Natural killer cell (primary cell): Measurements from ENCODE around the gene PDCD10. TPM values are rescaled to one million over a fixed set of nuclear protein-coding genes. Genes with fewer than 3 reads are reported as not detected.

Experiments
- ATAC-seq, 3 donors: fragments of 150-1000 bp in 2 of 3; fragments of 200-7000 bp in 1 of 3; cut with Tn5 transposase; 1 replicate in 1 of 3; 2 replicates in 2 of 3; pipeline ENCODE4 v1.10.0; 2021; ENCODE audit warnings: mild to moderate bottlenecking in 2 of 3, moderate library complexity in 2 of 3
- DNase-seq, 2 donors: peaks; one replicate each; pipeline versions ENCODE4 v3.0.0 to v3.0.0-alpha.2; 2013 to 2021; ENCODE audit warnings: mixed read lengths in 1 of 2
- H3K27ac ChIP-seq: one replicate; pipeline ENCODE4 v1.5.1; 2013; ENCODE audit warnings: mild to moderate bottlenecking, low read length
- H3K27me3 ChIP-seq: one replicate; pipeline ENCODE4 v1.6.1; 2013; ENCODE audit warnings: low read length; ENCODE audit not compliant: control insufficient read depth, insufficient read depth
- H3K36me3 ChIP-seq: one replicate; pipeline ENCODE4 v1.6.1; 2013; ENCODE audit warnings: low read length; ENCODE audit not compliant: control insufficient read depth, insufficient read depth
- H3K4me1 ChIP-seq: one replicate; pipeline ENCODE4 v1.6.1; 2013; ENCODE audit warnings: low read length; ENCODE audit not compliant: control insufficient read depth, insufficient read depth
- H3K4me3 ChIP-seq: one replicate; pipeline ENCODE4 v1.5.1; 2013; ENCODE audit warnings: low read length
- H3K9me3 ChIP-seq: one replicate; pipeline ENCODE4 v1.6.1; 2013; ENCODE audit warnings: low read length; ENCODE audit not compliant: control insufficient read depth, insufficient read depth
- H3K27ac Mint-ChIP-seq, 2 donors: one replicate each; pipeline ENCODE4 v1.8.0; 2022; ENCODE audit warnings: mild to moderate bottlenecking in 2 of 2, mixed read lengths in 2 of 2, moderate library complexity in 1 of 2
- H3K27me3 Mint-ChIP-seq, 2 donors: one replicate each; pipeline ENCODE4 v1.8.0; 2022; ENCODE audit warnings: low read depth in 2 of 2, mixed read lengths in 2 of 2
- H3K36me3 Mint-ChIP-seq: one replicate; pipeline ENCODE4 v1.8.0; 2022; ENCODE audit warnings: mixed read lengths
- H3K4me1 Mint-ChIP-seq, 2 donors: one replicate each; pipeline ENCODE4 v1.8.0; 2022; ENCODE audit warnings: mixed read lengths in 2 of 2
- H3K4me3 Mint-ChIP-seq: one replicate; pipeline ENCODE4 v1.8.0; 2022; ENCODE audit warnings: mild to moderate bottlenecking, moderate library complexity, mixed read lengths
- H3K9me3 Mint-ChIP-seq, 2 donors: one replicate each; pipeline ENCODE4 v1.8.0; 2022; ENCODE audit warnings: mixed read lengths in 2 of 2
- CTCF ChIP-seq: fragments of 200-600 bp; IDR thresholded peaks from one replicate; pipeline ENCODE4 v1.8.0; 2022; ENCODE audit warnings: antibody characterized with exemption
- WGBS: methylation state at CpG from one replicate; pipeline ENCODE4 v1.1.7; 2013; ENCODE audit warnings: missing lambda C conversion rate; ENCODE audit not compliant: insufficient coverage; 5-methylcytosine and 5-hydroxymethylcytosine counted together
- intact Hi-C: fragments of 100-400 bp; cut with micrococcal nuclease; formaldehyde crosslinking; loops from one replicate; pipeline ENCODE4 v1.14.2; 2022
- total RNA-seq, 4 donors: library from RNA; stranded (reverse); fragments of 120-200 nt in 1 of 4; gene quantifications; one replicate each; pipeline versions ENCODE4 v1.2.3 to v1.2.4, GENCODE V29; 2013 to 2022

PDCD10 gene
- total RNA-seq, 3 donors from 2014 or later (not counting 1 experiment from before 2014, with no cell fraction given): 50.6 to 58.3 (median 50.8) TPM

DNA sequence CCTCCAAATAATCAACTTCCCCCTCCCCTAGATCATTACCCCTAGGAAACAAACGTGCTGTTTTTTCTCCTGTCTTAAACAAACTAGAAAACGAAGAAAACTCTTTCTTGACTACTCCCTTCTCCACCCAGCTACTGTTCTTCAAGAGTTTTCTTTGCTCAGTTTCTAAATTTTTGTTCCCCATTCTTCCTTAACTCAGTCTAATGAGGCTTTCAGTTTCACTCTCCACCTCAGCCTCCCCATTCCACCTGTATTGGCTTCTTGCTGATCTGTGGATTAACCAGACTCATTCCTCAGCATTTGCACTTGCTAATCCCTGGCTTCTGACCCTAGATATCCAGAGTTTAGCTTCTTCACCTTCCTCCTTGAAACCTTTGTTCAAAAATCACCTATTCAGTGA, 27.6 kb upstream of the PDCD10 start:
- no peak for TF ChIP-seq CTCF

DNA sequence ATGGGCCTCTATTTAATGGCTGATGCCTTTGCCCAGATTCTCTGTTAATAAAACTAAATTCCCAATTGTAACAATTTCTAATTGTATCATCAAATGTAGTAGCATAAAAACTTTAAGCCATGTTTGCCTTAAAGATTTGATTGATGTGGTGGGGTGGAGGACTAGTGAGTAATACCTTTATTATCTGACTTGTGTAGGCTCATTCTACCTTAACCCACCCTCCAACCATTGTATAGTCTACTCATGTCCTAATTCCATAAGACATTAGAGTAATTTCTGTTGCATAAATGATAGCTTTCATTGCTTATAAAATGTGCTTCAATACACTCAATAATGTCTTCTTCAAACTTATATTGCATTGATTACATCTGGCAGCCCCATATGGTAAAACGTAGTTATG, 26.6 kb upstream of the PDCD10 start:
- Histone ChIP-seq H3K4me3 (no peak overlapping the region), H3K27ac (no peak overlapping the region), H3K4me1 (no peaks in the 10 kb centered on the region), H3K36me3 (no peaks in the 10 kb centered on the region), H3K9me3 (no peaks in the 10 kb centered on the region), H3K27me3 (no peaks in the 10 kb centered on the region)
- Mint-ChIP-seq H3K27ac (no peak overlapping the region), H3K9me3 (peaks cover 0 to 2% of the 10 kb centered on the region in 2 donors), H3K36me3 (no peaks in the 10 kb centered on the region), H3K27me3 (peaks cover 0 to 5% of the 10 kb centered on the region in 2 donors), H3K4me1 (no peaks in the 10 kb centered on the region), H3K4me3 (no peak overlapping the region)
- DNase-seq (no peak), ATAC-seq (no peak)
- WGBS: 86% methylated on average over 1 of the region's 1 CpG
- intact Hi-C loops: no loop called here
- no peak for TF ChIP-seq CTCF

More for the DNA sequence above, 27.6 kb upstream of the PDCD10 start:
- H3K4me3 Mint-ChIP-seq: no peak overlapping the region
- peaks cover 0 to 5% of the 10 kb centered on the region in 2 donors for H3K27me3 Mint-ChIP-seq
- DNase-seq (no peak), ATAC-seq (no peak)
- no peak overlapping the region for H3K4me3 ChIP-seq
- H3K36me3 Mint-ChIP-seq: no peaks in the 10 kb centered on the region
- H3K36me3 ChIP-seq: no peaks in the 10 kb centered on the region
- H3K27me3 ChIP-seq: no peaks in the 10 kb centered on the region
- H3K9me3 ChIP-seq: no peaks in the 10 kb centered on the region
- intact Hi-C loops: no loop called here
- no peaks in the 10 kb centered on the region for H3K4me1 ChIP-seq
- no peak overlapping the region for H3K27ac Mint-ChIP-seq
- peaks cover 0 to 2% of the 10 kb centered on the region in 2 donors for H3K9me3 Mint-ChIP-seq
- no peak overlapping the region for H3K27ac ChIP-seq
- WGBS: 52% methylated on average over 2 of the region's 2 CpGs
- no peaks in the 10 kb centered on the region for H3K4me1 Mint-ChIP-seq

DNA sequence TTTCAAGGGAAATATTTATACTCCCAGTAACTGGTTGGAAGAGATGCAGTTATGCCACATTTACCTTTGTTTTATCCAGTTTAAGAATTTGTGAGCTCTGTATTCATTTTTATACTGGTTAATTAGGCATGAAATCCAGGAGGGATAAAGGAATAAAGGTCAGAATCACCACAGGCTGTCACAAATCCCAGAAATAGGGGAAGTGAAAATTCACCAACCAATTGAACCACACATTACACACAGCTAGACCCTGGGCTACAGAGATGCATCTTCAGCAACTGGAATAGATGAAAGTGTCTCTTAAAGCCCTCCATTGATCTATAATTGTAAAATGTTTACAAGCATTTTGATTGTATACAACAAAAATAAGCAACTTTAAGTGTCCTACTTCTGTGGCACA, 19.4 kb upstream of the PDCD10 start:
- no peaks in the 10 kb centered on the region for H3K36me3 Mint-ChIP-seq
- no peaks in the 10 kb centered on the region for H3K27me3 ChIP-seq
- no peak for TF ChIP-seq CTCF
- ATAC-seq (no peak), DNase-seq (no peak)
- no peaks in the 10 kb centered on the region for H3K9me3 Mint-ChIP-seq
- peaks cover 0 to 5% of the 10 kb centered on the region in 2 donors for H3K27me3 Mint-ChIP-seq
- no peaks in the 10 kb centered on the region for H3K36me3 ChIP-seq
- H3K27ac Mint-ChIP-seq: no peak overlapping the region
- H3K9me3 ChIP-seq: no peaks in the 10 kb centered on the region
- peaks cover 5 to 13% of the 10 kb centered on the region in 2 donors for H3K4me1 Mint-ChIP-seq
- no peak overlapping the region for H3K27ac ChIP-seq
- H3K4me1 ChIP-seq: no peaks in the 10 kb centered on the region
- no peak overlapping the region for H3K4me3 Mint-ChIP-seq
- intact Hi-C loops: no loop called here
- no peak overlapping the region for H3K4me3 ChIP-seq

- 0% methylated on average over 2 of the region's 3 CpGs for WGBS
- H3K27me3 Mint-ChIP-seq: no peaks in the 10 kb centered on the region
- H3K36me3 ChIP-seq: no peaks in the 10 kb centered on the region
- no peak overlapping the region for H3K4me3 Mint-ChIP-seq
- intact Hi-C loops: no loop called here
- DNase-seq: peak in 1 of 2 donors; percentile 48
- peak overlapping the region; percentile 37 for H3K27ac ChIP-seq
- no peaks in the 10 kb centered on the region for H3K9me3 ChIP-seq
- H3K4me1 ChIP-seq: no peaks in the 10 kb centered on the region
- no peak for TF ChIP-seq CTCF
- H3K36me3 Mint-ChIP-seq: no peaks in the 10 kb centered on the region
- H3K4me3 ChIP-seq: no peak overlapping the region
- peaks cover 10 to 25% of the 10 kb centered on the region in 2 donors for H3K4me1 Mint-ChIP-seq
- H3K9me3 Mint-ChIP-seq: no peaks in the 10 kb centered on the region
- peak; percentile 88 to 96 (median 94) for ATAC-seq
- H3K27me3 ChIP-seq: no peaks in the 10 kb centered on the region
- peak overlapping the region; percentile 16 to 53 for H3K27ac Mint-ChIP-seq
Observed at GRCh38 chr3:167750272-167750971, 15.7 kb upstream of the PDCD10 start.
